PC-9 (cell line): Measurements from ENCODE around the gene ELK4. TPM values are rescaled to one million over a fixed set of nuclear protein-coding genes. Genes with fewer than 3 reads are reported as not detected.

ENCODE experiments used
- BruUV-seq: library from RNA; stranded (reverse); fragments of 400-500 nt; replicated peaks from 2 replicates; lab custom pipeline; 2021; lab: Mats Ljungman, UMichigan
- CTCF ChIA-PET: fragments of 300-600 bp; sonication (Branson Sonifier 250); formaldehyde crosslinking; loops from one replicate; lab custom pipeline; 2022; ENCODE audit warnings: antibody characterized with exemption; lab: Charles Lee
- POLR2A ChIA-PET: fragments of 300-600 bp; sonication (Branson Sonifier 250); formaldehyde crosslinking; loops from one replicate; lab custom pipeline; 2022; ENCODE audit warnings: antibody characterized with exemption; ENCODE audit not compliant: unreplicated experiment; lab: Charles Lee
- DNase-seq, 2 experiments: peaks; one replicate each; pipeline versions ENCODE4 v3.0.0 to v3.0.0-alpha.2; 2015 to 2022; ENCODE audit warnings: mixed read lengths in 1 of 2
- H2AFZ ChIP-seq: fragments of 200-600 bp; sonication (generic); 2 replicates; pipeline ENCODE4 v1.8.1; 2017; ENCODE audit warnings: antibody characterized with exemption
- H3F3A ChIP-seq: fragments of 200-600 bp; sonication (generic); 2 replicates; pipeline ENCODE4 v1.8.1; 2017; ENCODE audit warnings: antibody characterized with exemption, mild to moderate bottlenecking, low read depth; ENCODE audit not compliant: insufficient read depth
- H3K27ac ChIP-seq: fragments of 200-600 bp; sonication (generic); 2 replicates; pipeline ENCODE4 v1.6.1; 2016; ENCODE audit warnings: mixed run types
- H3K27me3 ChIP-seq: fragments of 200-600 bp; sonication (generic); 2 replicates; pipeline ENCODE4 v1.6.1; 2016; ENCODE audit warnings: low read depth, mixed run types; ENCODE audit not compliant: insufficient read depth
- H3K36me3 ChIP-seq: fragments of 200-600 bp; sonication (generic); 2 replicates; pipeline ENCODE4 v1.6.1; 2016; ENCODE audit warnings: low read depth, mixed run types
- H3K4me1 ChIP-seq: fragments of 200-600 bp; sonication (generic); replicated peaks from 2 replicates; pipeline ENCODE4 v1.6.1; 2016; ENCODE audit warnings: mixed run types; ENCODE audit not compliant: insufficient read depth
- H3K4me2 ChIP-seq: fragments of 200-600 bp; sonication (generic); 2 replicates; pipeline ENCODE4 v1.6.1; 2017; ENCODE audit warnings: mixed run types
- H3K4me3 ChIP-seq: fragments of 200-600 bp; sonication (generic); 2 replicates; pipeline ENCODE4 v1.6.1; 2016; ENCODE audit warnings: mixed run types
- H3K79me2 ChIP-seq: fragments of 200-600 bp; sonication (generic); 2 replicates; pipeline ENCODE4 v1.6.1; 2017; ENCODE audit warnings: low read depth, mixed run types
- H3K9me2 ChIP-seq: fragments of 200-600 bp; sonication (generic); 2 replicates; pipeline ENCODE4 v1.8.1; 2017; ENCODE audit warnings: mild to moderate bottlenecking; ENCODE audit not compliant: insufficient read depth
- H3K9me3 ChIP-seq: fragments of 200-600 bp; sonication (generic); 2 replicates; pipeline ENCODE4 v1.8.1; 2016; ENCODE audit warnings: low read depth; ENCODE audit not compliant: insufficient read depth
- H4K20me1 ChIP-seq: fragments of 200-600 bp; sonication (generic); 2 replicates; pipeline ENCODE4 v1.8.1; 2017; ENCODE audit not compliant: insufficient read depth
- EZH2 ChIP-seq: fragments of 200-600 bp; sonication (generic); IDR thresholded peaks from 2 replicates; pipeline ENCODE4 v1.8.0; 2017; ENCODE audit warnings: antibody characterized with exemption, low read depth
- intact Hi-C: fragments of 100-400 bp; cut with micrococcal nuclease; formaldehyde crosslinking; loops from one replicate; pipeline ENCODE4 v1.10.0; 2022; ENCODE audit not compliant: unreplicated experiment
- total RNA-seq: library from RNA; stranded (reverse); gene quantifications from 2 replicates; pipeline ENCODE4 v1.2.3, GENCODE V29; 2021
- TF ChIP-seq, protein P1 (sequence below): fragments of 200-600 bp; sonication (generic); conservative IDR thresholded peaks from 2 replicates; pipeline ENCODE4 v1.6.1; 2017; ENCODE audit warnings: mixed run types, antibody characterized with exemption, mild to moderate bottlenecking, moderate library complexity

ELK4 gene
- total RNA-seq, 1 experiment from 2014 or later: 48.1 TPM

DNA sequence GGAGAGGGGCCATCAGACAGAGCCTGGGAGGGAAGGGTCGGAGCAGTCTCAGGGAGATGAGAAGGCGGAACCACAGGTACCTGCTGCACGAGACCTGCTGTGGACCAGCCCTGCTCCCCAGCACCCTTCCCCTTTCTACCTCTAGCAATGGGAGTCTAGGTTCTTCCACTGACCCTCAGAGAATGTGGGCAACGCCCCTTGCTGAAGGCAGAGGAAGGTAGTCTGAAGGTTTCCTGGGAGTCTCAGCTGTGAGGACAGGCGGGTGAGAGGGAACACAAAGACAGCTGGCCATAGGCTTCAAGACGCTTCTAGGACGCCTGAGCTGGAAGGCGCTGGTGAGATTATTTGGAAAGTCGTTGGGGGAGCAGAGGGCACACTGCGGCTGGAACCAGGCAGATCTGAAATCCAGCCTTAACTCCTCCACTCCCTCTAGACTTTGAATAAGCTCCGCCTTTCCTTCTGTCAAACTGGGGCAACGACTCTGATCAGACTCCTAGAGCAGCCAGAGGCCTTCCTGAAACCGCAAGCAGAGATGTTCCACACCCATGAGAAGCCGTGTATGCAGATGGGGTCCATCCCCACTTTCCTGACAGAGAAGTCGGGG, 30.4 kb upstream of the ELK4 start:
- no peak for DNase-seq
- Histone ChIP-seq H4K20me1 (no peaks in the 10 kb centered on the region), H3K4me1 (peaks cover 57% of the 10 kb centered on the region), H3K27me3 (no peaks in the 10 kb centered on the region), H3K79me2 (peaks cover 28% of the 10 kb centered on the region), H2AFZ (no peak overlapping the region), H3K4me3 (no peak overlapping the region), H3K36me3 (0 out of 2 replicates have a peak, but pooled peaks cover 22% of the 10 kb centered on the region), H3K9me2 (no peaks in the 10 kb centered on the region), H3K27ac (no peak overlapping the region), H3K9me3 (no peaks in the 10 kb centered on the region), H3K4me2 (peak overlapping the region; percentile 1; the same call in 1 of the 2 replicates), H3F3A (peaks cover 45% of the 10 kb centered on the region)
- ChIA-PET CTCF (interaction anchor here (0.7 kb wide), 1 partner anchor 11 kb away, joined by 3 read pairs; no protein-coding TSS in a partner anchor), POLR2A (no interaction called here)
- TF ChIP-seq, protein P1, sequence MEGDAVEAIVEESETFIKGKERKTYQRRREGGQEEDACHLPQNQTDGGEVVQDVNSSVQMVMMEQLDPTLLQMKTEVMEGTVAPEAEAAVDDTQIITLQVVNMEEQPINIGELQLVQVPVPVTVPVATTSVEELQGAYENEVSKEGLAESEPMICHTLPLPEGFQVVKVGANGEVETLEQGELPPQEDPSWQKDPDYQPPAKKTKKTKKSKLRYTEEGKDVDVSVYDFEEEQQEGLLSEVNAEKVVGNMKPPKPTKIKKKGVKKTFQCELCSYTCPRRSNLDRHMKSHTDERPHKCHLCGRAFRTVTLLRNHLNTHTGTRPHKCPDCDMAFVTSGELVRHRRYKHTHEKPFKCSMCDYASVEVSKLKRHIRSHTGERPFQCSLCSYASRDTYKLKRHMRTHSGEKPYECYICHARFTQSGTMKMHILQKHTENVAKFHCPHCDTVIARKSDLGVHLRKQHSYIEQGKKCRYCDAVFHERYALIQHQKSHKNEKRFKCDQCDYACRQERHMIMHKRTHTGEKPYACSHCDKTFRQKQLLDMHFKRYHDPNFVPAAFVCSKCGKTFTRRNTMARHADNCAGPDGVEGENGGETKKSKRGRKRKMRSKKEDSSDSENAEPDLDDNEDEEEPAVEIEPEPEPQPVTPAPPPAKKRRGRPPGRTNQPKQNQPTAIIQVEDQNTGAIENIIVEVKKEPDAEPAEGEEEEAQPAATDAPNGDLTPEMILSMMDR: no peak
- TF ChIP-seq EZH2: no peak
- no TSS peak for BruUV-seq
- intact Hi-C loops: loop anchor here (5.0 kb wide), 1 partner anchor 445 kb away; no protein-coding TSS in a partner anchor

DNA sequence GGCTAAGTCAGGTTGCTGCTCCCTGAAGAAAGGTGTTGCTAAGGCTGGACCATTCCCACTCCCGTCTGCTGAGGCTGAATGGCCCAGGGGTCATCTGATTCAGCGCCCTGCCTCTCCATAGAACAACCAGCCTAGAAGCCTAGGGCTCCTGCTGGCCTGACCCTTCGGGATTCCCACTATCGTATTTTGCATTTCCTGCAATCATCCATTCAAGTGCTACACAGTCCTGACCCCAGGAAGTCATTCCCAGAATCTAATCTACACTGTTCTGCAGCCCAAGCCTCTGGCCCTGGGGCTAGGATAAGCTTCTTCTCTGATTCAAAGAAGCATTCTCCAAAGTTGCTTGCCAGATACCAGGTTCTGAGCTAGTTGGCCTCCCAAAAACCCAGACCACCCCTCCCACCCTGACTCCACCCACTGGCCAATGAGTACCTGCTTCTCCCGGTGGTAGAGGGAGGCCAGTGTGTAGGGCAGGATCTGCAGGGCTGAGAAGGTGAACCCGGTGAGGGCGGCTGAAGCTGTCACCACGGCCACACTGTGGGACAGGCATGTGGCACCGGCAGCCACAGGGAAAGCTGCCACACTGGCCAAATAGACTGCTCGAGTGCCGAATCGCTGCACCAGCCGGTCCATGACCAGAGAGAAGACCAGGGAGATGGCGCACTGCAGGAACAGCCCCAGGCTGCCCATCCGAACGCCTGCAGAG, 29.8 kb upstream of the ELK4 start:
- Histone ChIP-seq H3K36me3 (0 out of 2 replicates have a peak, but pooled peaks cover 22% of the 10 kb centered on the region), H4K20me1 (no peaks in the 10 kb centered on the region), H3K27me3 (no peaks in the 10 kb centered on the region), H3K4me2 (0 out of 2 replicates have a peak overlapping the region, but pooled peaks have one; percentile 1), H3K4me3 (no peak overlapping the region), H3K9me3 (no peaks in the 10 kb centered on the region), H3K9me2 (no peaks in the 10 kb centered on the region), H3K4me1 (peaks cover 51% of the 10 kb centered on the region), H3K27ac (no peak overlapping the region), H3K79me2 (peaks cover 22% of the 10 kb centered on the region), H2AFZ (no peak overlapping the region), H3F3A (peaks cover 39% of the 10 kb centered on the region)
- ChIA-PET POLR2A (no interaction called here), CTCF (interaction anchor here (0.7 kb wide), 1 partner anchor 11 kb away, joined by 3 read pairs; no protein-coding TSS in a partner anchor)
- TF ChIP-seq, protein P1: no peak
- no peak for TF ChIP-seq EZH2
- BruUV-seq: no TSS peak
- no peak for DNase-seq
- intact Hi-C loops: loop anchor here (5.0 kb wide), 1 partner anchor 446 kb away; no protein-coding TSS in a partner anchor

DNA sequence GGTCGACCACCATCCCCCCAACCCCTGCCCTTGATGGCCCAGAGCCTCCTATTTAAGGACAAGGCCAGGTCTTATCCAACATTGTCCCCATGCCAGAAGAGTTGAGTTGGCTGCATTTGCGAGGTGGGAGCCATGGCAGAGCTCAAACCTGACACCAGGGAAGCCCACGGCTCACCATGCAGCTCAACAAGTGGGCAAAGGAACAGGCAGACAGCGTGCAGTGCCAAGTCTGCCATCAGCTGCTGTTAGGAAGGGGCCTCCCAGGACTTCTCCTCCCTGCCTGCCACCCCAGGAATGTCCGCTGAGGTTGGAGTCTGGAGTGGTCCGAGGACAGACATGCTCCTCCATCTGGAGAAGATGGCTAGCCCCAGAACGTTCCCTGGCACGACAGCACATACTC, 28.6 kb upstream of the ELK4 start:
- peaks cover 12% of the 10 kb centered on the region for H3K79me2 ChIP-seq
- CTCF ChIA-PET: interaction anchor here (0.5 to 3.8 kb wide), 2 partner anchors 19 to 50 kb away, joined by 3 to 96 read pairs; no protein-coding TSS in a partner anchor

More for the DNA sequence above, 28.6 kb upstream of the ELK4 start:
- Histone ChIP-seq H3K4me1 (peaks cover 39% of the 10 kb centered on the region), H3K36me3 (0 out of 2 replicates have a peak, but pooled peaks cover 22% of the 10 kb centered on the region), H3K9me3 (no peaks in the 10 kb centered on the region), H3K4me2 (no peak overlapping the region), H3K27ac (no peak overlapping the region), H2AFZ (no peak overlapping the region), H3F3A (peaks cover 27% of the 10 kb centered on the region), H3K9me2 (no peaks in the 10 kb centered on the region), H3K27me3 (no peaks in the 10 kb centered on the region), H3K4me3 (no peak overlapping the region), H4K20me1 (0 out of 2 replicates have a peak, but pooled peaks cover 4% of the 10 kb centered on the region)
- intact Hi-C loops: loop anchor here (5.0 kb wide), 1 partner anchor 447 kb away; no protein-coding TSS in a partner anchor
- TF ChIP-seq EZH2: no peak
- TF ChIP-seq, protein P1: no peak
- POLR2A ChIA-PET: interaction anchor here (0.6 to 1.1 kb wide), 2 partner anchors 28 to 138 kb away, joined by 3 read pairs; no protein-coding TSS in a partner anchor
- DNase-seq: no peak
- BruUV-seq: no TSS peak
